ENCODE data around the gene RNU7-1. TPM values are rescaled to one million over a fixed set of nuclear protein-coding genes. Genes with fewer than 3 reads are reported as not detected.

Gene RNU7-1
- total and polyA plus RNA-seq, 9 of the 15 experiments (the other 6 are each of a cell fraction or from before 2014, with no cell fraction given), result not detected

GRCh38 chr12:6961278-6961694 lies 17.7 kb downstream of the RNU7-1 start (continued):
- TF ChIP-seq NR4A1 (CRISPR knock-in tag; IDR thresholded peaks at IDR 0.05) (no peak), NR4A1 (tag; IDR thresholded peaks at IDR 0.05) (peak; percentile 27; the same call in 1 of the 2 replicates), HNRNPL (IDR thresholded peaks at IDR 0.05; ENCODE audit: low read depth, low read length) (0 out of 2 replicates have a peak, but pooled peaks have one; percentile 26), GMEB1 (CRISPR knock-in tag; IDR thresholded peaks at IDR 0.05) (peak; percentile 57), HCFC1 (IDR thresholded peaks at IDR 0.05; ENCODE audit: low read depth, low read length) (no peak), FOS (IDR thresholded peaks at IDR 0.05; ENCODE audit: extremely low read depth, insufficient read length) (no peak), VEZF1 (CRISPR knock-in tag; IDR thresholded peaks at IDR 0.05) (no peak), MEF2A (IDR thresholded peaks at IDR 0.05; ENCODE audit: control insufficient read depth, low read depth, low read length) (no peak), ZNF444 (CRISPR knock-in tag; IDR thresholded peaks at IDR 0.05) (no peak), NR3C1 (CRISPR knock-in tag; IDR thresholded peaks at IDR 0.05) (no peak), FUS (optimal IDR thresholded peaks at IDR 0.05; ENCODE audit: low read depth, low read length) (no peak), ZNF717 (CRISPR knock-in tag; IDR thresholded peaks at IDR 0.05) (no peak), BHLHE40 (IDR thresholded peaks at IDR 0.05; ENCODE audit: low read length) (peak; percentile 54), FOXA3 (CRISPR knock-in tag; conservative IDR thresholded peaks at IDR 0.05 in 1 of 2, IDR thresholded peaks at IDR 0.05 in 1 of 2) (0 out of 4 replicates have a peak, but pooled peaks of 1 of the 2 experiments have one; percentile 16), TBL1XR1 (IDR thresholded peaks at IDR 0.05; ENCODE audit: low read length in 2 of 2) (no peak), ZNF592 (IDR thresholded peaks at IDR 0.05) (peak; percentile 76; the same call in 1 of the 2 replicates), ZBTB2 (IDR thresholded peaks at IDR 0.05) (peak; percentile 53; the same call in 1 of the 2 replicates), MLX (CRISPR knock-in tag; conservative IDR thresholded peaks at IDR 0.05) (no peak), ZNF586 (CRISPR knock-in tag; conservative IDR thresholded peaks at IDR 0.05) (no peak), TBP (optimal IDR thresholded peaks at IDR 0.05; ENCODE audit: low read depth, low read length) (no peak)

All from K562 (cell line).